ENCODE data around the gene SH3RF1.
"Not testable (repeated sequence)": the region's sequence is repeated elsewhere in the genome, so short reads cannot be mapped to it uniquely, and the experiment has no call there.

The SH3RF1 gene

DNA sequence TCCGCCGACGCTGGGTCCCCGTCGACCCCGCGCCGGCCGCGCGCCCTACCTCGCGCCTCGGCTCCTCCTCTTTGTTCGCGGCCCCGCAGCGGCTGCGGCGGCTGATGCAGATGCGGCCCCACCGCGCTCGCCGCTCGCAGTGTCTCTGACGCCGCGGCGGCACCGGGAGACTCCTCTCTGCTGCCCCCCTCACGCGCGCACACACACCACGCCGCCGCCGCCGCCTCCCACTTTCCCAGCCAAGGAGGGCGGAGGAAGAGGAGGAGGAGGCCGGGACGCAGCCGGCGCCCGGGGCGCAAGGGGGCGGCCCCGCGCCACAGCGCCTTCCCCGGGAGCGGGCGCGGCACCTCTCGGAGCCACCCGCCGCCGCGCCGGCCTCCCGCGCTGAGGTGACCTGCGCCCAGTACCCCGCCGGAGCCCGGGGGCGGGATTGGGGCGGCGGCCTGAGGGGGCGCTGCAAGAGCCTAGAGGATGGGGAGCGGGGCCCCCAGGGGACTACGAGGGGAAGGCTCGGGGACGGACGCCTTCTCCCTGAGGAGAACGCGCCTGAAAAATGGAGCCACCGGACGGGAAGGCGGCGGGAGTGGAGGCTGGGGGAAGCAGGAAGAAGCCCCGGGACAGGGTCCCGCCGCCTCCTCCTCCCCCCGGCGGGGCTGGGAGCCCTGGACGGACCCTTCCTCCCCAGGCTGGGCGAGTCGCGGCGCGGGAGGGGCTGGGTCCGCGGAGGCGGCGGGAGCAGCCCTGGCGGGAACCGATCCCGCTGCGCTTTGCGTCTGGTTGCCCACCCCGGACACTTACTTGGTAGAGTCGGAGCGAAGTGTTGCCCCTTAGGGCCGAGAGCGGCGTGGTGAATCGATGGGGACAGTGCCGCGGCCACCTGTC is at the start of gene SH3RF1:
Gene SH3RF1 (minus strand): TSS at position 147 of the 882 bp plus-strand sequence. CDS start 1,744 bp downstream, outside the sequence.
- DNase-seq (ENCODE audit: low spot score) = no peak

DNA sequence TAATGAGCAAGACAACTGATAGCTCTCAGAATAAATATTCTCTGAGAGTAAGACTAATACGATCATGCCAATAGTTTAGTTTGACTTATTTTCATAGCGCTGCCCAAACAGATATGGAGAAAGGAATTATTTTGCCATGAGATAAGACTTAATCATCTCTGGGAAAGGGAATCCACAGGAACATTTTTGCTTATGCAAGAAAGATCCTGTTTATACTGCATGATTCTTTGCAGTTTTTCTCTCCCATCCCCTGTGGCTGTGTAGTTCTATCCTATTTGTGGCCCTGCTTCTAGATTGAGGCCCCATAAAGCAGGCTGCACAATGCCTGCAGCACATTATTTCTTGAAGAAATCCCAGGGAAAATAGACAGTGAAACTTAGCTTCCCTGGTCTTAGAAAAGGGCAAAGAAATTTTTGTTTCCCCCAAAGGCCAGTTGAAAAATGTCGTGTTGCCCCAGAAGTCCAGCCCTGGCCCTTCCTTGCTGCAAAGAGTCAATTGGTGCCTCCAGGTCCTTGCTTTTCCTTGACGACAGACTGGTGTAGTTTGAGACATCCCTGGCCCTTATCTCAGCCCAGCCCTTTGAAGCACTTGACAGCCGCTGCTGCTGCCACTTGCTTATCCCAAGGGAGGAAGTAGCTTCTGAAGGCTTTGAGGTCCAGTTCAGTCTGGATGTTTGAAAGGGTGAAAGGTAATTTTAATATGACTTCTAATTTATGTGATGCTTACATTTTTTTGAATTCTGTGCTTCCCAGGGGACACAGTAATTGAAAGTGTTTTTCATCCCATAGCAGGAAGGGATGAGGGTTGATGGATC is 45.0 kb upstream of the SH3RF1 start:
- no peak for DNase-seq (ENCODE audit: low spot score)

DNA sequence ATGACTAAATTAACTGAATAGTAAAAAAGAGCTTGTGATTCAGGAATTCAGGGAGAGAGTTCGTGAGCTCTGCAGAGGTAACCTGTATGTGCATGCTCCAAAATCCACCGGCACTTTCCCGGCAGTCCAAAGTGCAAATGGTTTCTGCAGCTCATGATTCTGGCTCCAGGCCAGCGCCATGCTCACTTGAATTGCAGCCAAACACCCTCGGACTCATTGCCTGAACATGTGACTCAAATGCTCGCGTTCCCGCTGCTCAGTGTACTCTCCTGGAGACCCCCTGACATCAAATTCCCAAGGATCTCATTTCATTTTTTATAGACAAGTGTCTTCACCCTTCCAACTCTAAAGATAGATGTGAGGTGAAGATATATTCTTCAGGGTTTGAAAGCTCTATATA is 44.1 kb upstream of the SH3RF1 start:
- no peak for DNase-seq (ENCODE audit: low spot score)

DNA sequence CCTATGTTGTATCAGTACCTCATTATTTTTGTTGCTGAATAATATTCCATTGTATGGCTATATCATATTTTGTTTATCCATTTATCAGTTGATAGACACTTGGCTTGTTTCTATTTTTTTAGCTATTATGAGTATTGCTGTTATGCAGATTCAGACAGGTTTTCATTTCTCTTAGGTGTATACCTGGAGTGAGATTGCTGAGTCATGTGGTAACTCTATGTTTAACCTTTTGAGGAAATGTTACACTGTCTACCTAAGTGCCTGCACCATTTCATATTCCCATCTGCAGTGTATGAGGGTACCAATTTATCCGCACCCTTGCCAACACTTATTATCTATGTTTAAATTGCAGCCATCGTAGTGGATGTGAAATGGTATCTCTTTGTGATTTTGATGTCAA is 43.0 kb upstream of the SH3RF1 start:
- DNase-seq (ENCODE audit: low spot score) = no peak

DNA sequence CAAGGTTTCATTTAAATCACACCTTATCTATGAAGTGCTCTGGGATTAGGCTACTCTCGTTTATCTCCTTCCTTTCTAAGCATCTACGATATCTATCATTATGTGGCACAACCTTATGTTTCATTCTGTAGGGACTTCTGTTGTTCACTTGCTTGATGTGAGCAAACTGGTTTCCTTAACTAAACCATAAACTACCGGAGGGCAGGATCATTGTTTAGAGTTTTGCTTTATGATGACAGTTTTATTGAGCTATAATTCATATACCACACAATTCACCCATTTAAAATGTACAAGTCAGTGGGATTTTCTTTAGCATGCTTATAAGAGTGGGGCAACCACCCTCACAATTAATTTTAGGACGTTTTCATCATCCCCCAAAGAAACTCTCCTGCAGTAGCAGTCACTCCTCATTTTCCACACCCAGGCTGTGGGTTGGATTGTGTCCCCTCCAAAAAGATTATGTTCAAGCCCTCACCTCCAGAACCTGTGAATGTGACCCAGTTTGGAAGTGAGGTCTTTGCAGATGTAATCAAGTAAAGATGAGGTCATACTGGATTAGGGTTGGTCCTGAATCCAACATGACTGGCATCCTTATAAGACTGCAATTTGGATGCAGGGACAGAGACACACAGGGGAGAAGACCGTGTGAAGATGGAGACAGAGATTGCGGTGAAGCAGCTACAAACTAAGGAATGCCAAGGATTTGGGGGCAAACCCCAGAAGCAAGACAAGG is 42.1 kb upstream of the SH3RF1 start:
- no peak for DNase-seq (ENCODE audit: low spot score)

DNA sequence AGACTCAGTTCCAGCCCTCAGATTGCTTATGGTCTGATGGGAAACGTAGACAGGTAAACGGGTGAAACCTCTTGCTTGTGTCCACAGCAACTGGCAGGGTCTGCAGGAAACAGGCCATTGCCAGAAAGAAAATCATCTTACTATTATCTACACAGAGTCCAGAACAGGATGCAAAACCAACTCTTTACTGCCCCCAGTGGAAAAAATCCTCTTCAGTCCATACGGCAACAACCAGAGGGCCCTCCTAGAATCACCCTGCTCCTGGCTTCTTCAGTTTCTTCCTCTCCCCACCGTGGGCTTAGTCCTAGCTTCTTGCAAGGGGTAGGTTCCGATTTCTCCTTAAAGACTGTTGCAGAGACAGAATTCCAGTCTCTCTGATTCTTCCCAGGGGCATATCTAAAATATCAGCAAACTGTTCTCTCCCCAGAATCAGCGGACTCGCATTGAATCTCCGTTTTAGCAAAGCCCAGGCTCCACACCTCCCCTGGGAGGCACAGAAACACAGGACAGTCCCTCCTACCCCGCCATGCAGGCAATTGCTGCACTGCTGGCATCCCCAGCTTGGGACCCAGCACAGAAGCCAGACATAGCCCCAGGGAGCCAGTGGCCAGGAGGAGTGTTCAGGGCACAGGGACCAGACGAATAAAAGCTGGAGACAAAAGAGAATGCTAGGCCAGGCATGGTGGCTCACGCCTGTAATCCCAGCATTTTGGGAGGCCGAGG is 41.0 kb upstream of the SH3RF1 start:
- no peak for DNase-seq (ENCODE audit: low spot score)

DNA sequence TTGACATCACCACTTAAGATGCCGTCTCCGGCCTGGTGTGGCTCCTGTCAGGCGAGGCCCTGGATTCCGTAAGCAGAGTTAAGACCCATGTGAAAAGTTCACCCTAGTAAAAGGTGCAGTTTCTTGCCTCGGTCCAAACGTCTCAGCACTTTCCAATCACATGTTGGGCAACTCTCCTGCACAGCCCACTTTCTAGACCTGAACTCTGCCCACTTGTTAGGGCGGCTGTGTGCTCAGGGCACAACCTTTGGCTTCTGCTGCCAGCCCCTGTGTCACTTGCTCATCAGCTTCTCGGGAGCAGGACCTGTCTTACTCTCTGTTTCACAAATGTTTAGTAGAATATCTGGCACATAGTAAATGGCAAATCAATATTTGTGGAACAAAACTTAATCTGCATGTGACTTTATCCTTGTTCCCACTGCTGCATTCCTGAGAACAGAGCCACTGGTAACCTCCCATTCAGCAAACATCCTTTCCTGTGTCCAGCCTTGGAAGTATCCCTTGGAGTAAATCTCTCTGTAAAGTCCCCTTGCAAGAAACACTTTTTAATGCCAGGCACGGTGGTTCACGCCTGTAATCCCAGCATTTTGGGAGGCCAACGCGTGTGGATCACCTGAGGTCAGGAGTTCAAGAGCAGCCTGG is 38.7 kb upstream of the SH3RF1 start:
- no peak for DNase-seq (ENCODE audit: low spot score)

DNA sequence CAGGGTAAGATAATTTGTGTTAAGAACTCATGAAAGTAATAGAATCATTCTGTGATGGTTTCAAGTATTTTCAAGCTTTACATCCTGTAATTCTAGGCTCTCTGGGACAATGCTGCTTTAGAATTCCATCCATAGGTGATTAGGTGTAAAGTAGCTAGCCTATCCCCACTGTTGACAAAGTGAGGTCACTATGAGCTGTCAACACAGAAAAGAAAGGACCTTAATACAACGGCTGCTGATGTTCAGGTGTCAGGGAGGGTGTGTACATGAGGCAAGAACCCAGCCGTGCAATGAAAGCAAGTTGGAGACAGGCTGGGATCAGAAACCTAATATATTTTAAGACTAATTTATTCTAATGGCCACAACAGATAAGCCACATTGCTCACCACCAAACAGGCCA is 36.8 kb upstream of the SH3RF1 start:
- DNase-seq (ENCODE audit: low spot score) = no peak

DNA sequence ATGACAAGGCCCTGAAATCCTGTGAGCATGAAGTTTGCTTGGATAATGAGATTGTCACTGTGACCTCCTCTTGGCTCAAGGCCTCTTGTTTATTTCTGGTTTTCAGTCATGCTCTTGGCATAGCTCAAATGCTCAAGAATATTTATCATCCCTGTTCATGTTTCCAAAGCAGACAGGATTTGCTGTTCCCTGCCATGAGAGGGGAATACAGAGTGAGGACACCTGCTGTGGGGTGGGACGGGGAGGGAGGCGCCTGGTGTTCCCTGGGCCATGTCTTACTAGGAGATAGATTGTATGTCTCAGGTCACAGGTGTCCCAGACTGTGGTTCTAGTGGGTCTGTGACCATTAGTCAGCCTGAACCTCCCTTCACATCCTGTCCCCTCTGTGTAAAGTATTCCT is 34.9 kb upstream of the SH3RF1 start:
- DNase-seq (ENCODE audit: low spot score) = no peak

DNA sequence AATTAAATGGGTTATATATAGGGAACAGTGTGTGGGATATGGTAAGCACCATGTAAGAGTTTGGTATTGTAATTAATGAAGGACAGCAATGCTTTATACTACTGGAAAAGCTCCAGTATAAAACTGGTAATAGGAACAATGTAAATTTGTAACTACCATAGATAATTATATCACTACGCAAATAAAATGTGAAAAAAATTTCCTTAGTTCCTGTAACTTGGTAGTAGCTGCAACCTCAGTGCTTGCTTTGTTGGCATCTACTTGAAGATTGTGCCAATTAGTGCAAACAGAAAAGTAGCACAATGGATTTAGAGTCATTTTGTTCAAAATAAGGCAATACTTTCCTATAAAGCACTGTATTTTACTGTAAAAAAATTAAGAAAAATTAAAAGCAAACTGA is 34.4 kb upstream of the SH3RF1 start:
- DNase-seq (ENCODE audit: low spot score) = no peak

DNA sequence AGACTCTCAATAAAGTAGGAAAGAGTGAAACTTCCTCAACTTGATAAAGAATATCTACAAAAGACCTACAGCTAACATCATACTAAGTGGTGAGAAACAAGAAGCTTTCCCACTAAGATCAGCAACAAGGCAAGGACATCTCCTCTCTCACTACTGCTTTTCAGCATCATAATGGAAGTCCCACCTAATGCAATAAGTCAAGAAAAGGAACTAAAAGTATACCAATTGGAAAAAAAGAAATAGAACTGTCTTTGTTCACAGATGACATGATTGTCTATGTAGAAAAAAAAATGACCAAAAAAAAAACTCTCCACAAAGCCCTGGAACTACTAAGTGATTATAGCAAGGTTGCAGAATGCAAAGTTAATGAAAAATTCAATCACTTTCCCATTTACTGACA is 25.1 kb upstream of the SH3RF1 start:
- no peak for DNase-seq (ENCODE audit: low spot score)

DNA sequence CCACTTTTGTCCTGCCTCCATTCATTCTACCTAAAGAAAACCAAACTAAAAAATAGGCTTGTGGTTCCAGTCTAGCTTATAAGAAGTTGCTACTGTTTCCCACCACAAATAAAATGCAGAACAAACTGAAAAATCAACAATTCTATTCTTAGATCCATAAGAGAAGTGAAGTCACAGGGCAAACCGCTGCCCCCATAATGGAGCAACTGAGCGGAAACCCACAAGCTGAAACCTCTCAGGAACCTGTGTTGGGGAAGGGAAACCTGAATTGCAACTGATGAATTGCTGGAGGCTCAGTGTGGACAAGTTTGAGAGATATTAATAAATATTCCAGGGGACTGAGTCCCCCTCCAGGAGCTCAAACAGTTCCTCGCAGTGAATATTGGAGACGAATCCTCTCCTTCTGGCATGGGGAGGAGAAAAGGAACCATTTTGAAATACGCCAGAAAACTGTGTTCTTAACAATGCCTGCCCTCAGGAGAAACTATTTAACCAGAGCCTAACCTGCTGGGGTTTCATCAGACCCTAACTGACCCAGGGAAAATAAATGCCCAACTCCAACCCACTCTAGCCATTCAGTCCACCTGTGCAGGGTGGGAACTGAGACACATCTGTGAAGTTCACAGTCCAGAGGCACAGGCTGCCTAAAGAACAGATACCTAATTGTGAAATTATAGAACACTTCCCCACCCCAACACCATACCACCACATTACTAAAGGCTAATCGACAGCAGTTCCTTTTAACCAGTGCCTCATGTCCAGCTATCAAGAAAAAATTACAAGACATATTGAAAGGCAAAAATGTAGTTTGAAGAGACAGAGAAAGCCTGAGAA is 22.8 kb upstream of the SH3RF1 start:
- DNase-seq (ENCODE audit: low spot score) = no peak

DNA sequence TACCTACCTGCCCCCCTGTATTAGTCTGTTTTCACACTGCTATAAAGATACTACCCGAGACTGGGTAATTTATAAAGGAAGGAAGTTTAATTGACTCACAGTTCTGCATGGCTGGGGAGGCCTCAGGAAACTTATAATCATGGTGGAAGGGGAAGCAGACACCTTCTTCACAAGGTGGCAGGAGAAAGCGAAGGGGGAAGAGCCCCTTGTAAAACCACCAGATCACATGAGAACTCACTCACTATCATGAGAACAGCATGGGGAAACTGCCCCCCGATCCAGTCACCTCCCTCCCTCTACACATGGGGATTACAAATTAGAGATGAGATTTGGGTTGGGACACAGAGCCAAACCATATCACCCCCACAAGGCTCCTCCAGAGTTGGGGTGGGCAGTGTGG is 17.2 kb upstream of the SH3RF1 start:
- DNase-seq (ENCODE audit: low spot score) = not testable (repeated sequence)

DNA sequence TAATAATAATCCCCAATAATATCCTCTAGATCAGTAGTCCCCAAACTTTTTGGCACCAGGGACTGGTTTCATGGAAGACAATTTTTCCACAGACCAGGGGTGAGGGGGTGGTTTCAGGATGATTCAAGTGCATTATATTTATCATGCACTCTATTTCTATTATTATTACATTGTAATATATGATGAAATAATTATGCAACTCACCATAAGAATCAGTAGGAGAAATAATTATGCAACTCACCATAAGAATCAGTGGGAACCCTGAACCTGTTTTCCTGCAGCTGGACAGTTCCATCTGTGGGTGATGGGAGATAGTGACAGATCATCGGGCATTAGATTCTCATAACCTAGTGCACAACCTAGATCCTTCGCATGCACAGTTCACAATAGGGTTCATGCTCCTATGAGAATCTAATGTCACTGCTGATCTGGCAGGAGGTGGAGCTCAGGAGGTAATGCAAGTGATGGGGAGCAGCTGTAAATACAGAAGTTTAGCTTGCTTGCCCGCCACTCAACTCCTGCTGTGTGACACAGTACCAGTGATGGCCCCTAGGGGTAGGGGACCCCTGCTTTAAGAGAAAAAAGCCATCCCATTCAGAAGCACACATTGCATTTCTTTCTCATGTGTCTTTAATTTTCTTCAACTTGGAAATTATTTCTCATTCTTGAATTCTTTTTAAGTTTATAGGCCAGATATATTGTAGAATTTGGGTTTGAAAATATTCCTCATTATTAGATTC is 16.0 kb upstream of the SH3RF1 start:
- no peak for DNase-seq (ENCODE audit: low spot score)

DNA sequence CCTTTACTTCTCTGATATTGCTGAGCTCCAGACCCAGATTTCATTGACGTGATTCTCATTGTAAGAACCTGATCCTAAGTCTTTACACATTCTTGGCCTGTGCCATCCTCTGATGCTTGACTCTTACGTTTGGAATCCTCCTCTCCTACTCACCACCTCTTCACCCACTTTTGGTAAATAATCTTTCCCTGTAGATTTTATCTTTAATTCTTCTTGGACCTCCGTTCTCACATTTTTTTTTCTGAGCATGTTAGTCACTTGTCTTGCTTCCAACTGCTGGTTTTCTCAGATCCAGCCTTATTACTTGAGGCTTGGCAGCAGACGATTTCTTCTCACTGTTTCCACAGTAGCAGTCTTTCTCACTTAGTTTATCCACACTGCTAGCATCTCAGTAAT is 12.4 kb upstream of the SH3RF1 start:
- no peak for DNase-seq (ENCODE audit: low spot score)

DNA sequence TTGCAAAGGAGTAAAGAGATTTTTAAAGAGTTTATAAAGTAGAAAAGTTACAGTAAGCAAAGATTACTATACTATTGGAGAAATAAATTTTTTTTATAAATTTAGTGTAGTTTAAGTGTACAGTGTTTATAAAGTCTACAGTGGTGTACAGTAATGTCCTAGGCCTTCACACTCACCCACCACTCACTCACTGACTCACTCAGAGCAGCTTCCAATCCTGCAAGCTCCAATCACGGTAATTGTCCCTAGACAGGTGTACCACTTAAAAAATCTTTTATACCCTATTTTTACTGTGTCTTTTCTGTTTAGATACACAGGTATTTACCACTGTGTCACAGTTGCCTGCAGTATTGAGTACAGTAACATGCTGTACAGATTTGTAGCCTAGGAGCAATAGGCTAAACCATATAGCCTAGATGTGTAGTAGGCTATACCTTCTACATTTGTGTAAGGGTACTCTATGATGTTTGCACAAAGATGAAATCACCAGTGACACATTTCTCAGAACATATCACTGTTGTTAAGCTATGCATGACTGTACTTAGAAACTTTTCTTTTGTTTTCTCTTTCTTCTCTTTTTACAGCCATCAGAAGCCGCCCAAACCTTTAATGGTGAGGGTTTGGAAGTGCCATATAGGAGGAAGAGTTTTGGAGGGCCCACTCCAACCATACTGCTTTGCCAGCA is 11.8 kb upstream of the SH3RF1 start:
- DNase-seq (ENCODE audit: low spot score) = no peak

DNA sequence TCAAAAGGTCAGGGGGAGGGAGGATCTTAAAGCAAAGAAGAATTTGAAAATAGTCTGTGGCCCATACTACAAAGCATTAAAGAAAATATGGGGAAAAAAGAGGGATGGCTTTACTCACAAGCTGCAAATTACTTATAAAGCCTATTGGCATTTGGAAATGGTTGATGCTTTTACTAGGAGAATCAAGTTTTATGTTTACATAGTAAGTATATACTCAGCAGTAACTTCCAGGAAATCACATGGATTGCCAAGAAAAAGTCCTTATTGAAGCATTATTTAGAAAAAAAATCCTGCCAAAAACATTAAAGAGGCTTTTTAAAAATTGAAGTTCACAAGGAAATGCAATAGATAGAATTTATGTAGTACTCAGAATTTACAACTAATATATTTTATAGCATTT is 8.4 kb upstream of the SH3RF1 start:
- no peak for DNase-seq (ENCODE audit: low spot score)

DNA sequence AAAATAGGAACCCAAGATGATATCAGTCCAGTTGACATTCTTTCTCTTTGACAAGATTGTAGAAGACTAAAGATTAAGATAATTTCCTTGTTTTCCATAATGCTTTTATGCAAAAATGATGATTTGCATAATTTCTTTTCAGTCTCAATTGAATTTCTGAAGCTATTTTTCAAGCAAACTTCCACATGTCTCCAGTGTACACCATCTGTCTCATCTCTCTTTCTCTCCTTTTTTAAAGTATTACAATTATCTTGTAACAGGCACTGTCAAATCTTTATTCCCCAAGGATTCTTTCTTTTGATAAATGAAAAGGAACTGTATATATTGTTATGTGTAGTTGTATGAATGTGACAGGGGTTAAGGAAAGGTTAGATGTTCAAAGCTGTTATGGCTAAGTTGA is 7.9 kb upstream of the SH3RF1 start:
- no peak for DNase-seq (ENCODE audit: low spot score)

DNA sequence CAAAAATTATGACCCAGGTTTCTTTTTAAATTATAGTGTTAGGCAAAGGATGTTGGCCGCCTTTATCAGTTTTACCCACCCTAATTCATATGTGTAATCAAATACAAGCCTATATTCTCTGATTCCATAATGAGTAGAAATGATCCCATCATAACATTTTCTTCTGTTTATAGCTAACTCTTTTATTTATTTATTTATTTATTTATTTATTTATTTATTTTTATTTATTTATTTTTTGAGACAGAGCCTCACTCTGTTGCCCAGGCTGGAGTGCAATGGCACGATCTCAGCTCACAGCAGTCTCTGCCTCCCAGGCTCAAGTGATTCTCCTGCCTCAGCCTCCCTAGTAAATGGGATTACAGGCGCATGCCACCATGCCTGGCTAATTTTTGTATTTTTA is 7.1 kb upstream of the SH3RF1 start:
- DNase-seq (ENCODE audit: low spot score) = not testable (repeated sequence)
